Body of pancreas (tissue), 4 donors: ENCODE measurements around the gene FUT7.

ENCODE experiments used
- POLR2A ChIP-seq, 3 donors: fragments of 450-650 bp; IDR thresholded peaks; one replicate each; pipeline ENCODE4 v1.6.1; 2016; ENCODE audit warnings: antibody characterized with exemption in 3 of 3, mild to moderate bottlenecking in 2 of 3
- TF ChIP-seq, protein P1 (sequence below), 7 experiments: fragments of 450-650 bp in 4 of 7; fragments of 200-600 bp in 3 of 7; sonication (generic) in 3 of 7; IDR thresholded peaks; one replicate each; pipeline ENCODE4 v1.5.1; 2016 to 2019; ENCODE audit warnings: antibody characterized with exemption in 7 of 7

DNA sequence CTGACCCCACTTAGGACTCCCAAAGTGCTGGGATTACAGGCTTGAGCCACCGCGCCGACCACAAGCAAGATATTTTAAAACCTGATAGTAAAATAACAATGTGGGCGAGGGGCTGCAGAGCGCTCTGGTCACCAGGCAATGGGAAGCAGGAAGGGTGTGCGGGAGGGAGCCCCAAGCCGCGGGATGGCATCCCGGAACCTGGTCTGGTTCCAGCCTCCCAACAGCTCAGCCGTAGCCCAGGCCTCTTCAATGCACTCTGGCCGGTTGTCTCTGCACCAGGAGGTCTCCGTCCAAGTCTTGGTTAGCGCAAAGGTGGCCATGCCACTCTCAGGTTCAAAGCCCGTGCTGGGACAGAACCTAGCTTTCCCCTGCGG is 44.7 kb upstream of the FUT7 start:
- TF ChIP-seq, protein P1, sequence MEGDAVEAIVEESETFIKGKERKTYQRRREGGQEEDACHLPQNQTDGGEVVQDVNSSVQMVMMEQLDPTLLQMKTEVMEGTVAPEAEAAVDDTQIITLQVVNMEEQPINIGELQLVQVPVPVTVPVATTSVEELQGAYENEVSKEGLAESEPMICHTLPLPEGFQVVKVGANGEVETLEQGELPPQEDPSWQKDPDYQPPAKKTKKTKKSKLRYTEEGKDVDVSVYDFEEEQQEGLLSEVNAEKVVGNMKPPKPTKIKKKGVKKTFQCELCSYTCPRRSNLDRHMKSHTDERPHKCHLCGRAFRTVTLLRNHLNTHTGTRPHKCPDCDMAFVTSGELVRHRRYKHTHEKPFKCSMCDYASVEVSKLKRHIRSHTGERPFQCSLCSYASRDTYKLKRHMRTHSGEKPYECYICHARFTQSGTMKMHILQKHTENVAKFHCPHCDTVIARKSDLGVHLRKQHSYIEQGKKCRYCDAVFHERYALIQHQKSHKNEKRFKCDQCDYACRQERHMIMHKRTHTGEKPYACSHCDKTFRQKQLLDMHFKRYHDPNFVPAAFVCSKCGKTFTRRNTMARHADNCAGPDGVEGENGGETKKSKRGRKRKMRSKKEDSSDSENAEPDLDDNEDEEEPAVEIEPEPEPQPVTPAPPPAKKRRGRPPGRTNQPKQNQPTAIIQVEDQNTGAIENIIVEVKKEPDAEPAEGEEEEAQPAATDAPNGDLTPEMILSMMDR (IDR thresholded peaks at IDR 0.05), result no peak
- no peak for TF ChIP-seq POLR2A (IDR thresholded peaks at IDR 0.05)
